LNCaP clone FGC (cell line): ENCODE results near the gene SZRD1.
"Not testable (repeated sequence)": the region's sequence is repeated elsewhere in the genome, so short reads cannot be mapped to it uniquely, and the experiment has no call there.

Experiments
- DNase-seq: peaks from one replicate; pipeline ENCODE4 v3.0.0-alpha.2; 2011; ENCODE audit warnings: low read depth
- H3K4me3 ChIP-seq: 2 replicates; pipeline ENCODE4 v1.5.1; 2011; ENCODE audit warnings: mild to moderate bottlenecking, low read depth, low read length, control low read depth
- TF ChIP-seq, protein P1 (sequence below): IDR thresholded peaks from 2 replicates; pipeline ENCODE4 v1.5.1; 2012; ENCODE audit warnings: mild to moderate bottlenecking; ENCODE audit not compliant: control insufficient read depth, insufficient read depth; ENCODE audit errors: extremely low read depth

The SZRD1 gene

DNA sequence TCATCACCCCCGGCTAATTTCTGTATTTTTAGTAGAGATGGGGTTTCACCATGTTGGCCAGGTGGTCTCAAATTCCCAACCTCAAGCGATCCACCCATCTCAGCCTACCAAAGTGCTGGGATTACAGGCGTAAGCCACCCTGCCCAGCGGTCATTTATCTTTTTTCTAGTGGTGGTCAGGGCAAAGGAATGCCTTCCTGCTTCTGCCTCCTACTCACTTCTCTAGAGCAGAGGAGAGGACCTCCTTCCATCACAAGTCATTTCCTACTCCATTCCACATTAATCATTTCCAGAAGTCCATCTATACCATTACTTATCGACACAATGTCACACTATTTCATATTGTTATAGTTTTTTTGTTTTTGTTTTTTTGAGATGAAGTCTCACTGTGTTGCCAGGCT lies 28.1 kb upstream of the SZRD1 start:
- no peak for DNase-seq
- H3K4me3 ChIP-seq, result no peak overlapping the region
- TF ChIP-seq, protein P1, sequence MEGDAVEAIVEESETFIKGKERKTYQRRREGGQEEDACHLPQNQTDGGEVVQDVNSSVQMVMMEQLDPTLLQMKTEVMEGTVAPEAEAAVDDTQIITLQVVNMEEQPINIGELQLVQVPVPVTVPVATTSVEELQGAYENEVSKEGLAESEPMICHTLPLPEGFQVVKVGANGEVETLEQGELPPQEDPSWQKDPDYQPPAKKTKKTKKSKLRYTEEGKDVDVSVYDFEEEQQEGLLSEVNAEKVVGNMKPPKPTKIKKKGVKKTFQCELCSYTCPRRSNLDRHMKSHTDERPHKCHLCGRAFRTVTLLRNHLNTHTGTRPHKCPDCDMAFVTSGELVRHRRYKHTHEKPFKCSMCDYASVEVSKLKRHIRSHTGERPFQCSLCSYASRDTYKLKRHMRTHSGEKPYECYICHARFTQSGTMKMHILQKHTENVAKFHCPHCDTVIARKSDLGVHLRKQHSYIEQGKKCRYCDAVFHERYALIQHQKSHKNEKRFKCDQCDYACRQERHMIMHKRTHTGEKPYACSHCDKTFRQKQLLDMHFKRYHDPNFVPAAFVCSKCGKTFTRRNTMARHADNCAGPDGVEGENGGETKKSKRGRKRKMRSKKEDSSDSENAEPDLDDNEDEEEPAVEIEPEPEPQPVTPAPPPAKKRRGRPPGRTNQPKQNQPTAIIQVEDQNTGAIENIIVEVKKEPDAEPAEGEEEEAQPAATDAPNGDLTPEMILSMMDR, result no peak

DNA sequence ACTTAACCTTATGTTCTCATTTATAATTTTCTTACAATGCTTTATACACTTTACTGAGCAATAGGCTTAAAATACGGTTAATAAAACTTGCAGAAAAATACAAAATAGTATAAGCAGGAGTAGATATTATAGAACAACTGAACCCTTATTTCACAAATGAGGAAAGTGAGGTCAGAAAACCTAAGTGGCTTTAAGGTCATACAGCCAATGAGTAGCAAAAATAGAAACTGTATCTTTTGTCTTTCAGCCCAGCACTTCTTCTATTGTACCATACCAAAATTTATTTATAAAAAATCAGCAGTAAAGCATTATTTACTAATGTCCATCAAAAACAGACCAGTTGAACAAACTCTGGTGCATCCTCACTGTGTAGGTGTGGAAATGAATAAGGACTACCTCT lies 26.4 kb upstream of the SZRD1 start:
- TF ChIP-seq, protein P1, result no peak
- H3K4me3 ChIP-seq, result no peak overlapping the region
- no peak for DNase-seq

DNA sequence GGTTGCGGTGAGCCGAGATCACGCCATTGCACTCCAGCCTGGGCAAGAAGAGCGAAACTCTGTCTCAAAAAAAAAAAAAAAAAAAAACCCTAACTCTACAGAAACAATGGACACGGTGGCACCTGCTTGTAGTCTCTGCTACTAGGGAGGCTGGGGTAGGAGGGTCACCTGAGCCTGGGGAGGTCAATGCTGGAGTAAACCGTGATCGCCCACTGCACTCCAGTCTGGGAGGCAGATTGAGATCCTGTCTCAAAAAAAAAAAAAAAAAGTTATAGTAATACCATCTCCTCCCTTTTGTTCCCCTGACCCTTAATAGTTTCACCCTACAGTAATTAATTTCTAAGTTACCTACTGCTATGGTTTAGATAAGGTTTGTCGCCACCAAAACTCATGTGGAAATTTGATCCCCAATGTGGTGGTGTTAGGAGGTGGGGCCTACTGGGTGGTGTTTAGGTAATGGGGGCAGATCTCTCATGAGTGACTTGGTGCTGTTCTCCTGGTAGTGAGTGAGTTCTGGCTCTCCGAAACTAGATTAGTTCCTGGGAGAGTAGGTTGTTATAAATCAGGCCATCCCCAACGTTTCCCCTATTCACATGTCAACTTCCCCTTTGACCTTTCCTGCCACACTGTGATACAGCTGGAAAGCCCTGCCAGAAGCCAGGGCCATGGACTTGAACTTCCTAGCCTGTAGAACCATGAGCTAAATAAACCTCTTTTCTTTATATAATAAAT lies 24.5 kb upstream of the SZRD1 start:
- TF ChIP-seq, protein P1, result no peak
- no peak for DNase-seq
- H3K4me3 ChIP-seq, result no peak overlapping the region

DNA sequence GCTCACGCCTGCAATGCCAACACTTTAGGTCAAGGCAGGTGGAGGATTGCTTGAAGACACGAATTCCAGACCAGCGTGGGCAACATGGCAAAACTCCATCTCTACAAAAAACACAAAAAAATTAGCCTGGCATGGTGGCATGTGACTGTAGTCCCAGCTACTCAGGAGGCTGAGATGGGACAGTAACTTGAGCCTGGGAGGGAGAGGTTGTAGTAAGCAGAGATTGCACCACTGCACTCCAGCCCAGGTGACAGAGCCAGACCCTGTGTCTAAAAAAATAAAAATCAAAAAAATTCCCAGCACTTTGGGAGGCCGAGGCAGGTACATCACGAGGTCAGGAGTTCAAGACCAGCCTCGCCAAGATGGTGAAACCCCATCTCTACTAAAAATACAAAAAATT lies 23.8 kb upstream of the SZRD1 start:
- H3K4me3 ChIP-seq, DNase-seq: not testable (repeated sequence)

DNA sequence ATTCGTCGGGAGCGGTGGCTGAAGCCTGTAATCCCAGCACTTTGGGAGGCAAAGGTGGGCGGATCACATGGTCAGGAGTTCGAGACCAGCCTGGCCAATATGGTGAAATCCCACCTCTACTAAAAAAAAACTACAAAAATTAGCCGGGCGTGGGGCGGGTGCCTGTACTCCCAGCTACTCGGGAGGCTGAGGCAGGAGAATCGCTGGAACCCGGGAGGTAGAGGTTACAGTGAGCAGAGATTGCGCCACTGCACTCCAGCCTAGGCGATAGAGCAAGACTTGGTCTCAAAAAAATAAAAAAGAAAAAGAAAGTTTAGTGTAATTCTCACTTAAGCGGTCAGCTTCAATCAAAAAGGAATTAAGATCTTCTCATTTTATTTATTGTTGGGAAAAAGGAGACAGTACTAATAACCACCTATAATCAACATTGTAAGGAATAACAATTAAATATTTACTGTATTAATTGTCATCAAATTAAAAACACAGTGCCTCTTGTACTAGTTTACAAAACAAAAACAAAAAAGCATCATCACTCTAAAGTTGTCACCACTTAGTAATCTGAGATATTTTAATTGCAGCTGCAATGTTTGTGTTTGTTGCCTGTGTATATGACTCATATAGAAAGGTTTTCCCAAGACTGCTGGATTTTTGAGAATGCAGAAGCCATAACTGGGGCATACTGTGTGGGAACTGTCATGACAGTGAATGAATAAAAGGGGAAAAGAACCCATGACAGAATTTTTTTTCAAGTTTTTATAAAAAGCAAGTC lies 18.4 kb upstream of the SZRD1 start:
- H3K4me3 ChIP-seq, result no peak overlapping the region
- DNase-seq, result no peak
- TF ChIP-seq, protein P1, result no peak

DNA sequence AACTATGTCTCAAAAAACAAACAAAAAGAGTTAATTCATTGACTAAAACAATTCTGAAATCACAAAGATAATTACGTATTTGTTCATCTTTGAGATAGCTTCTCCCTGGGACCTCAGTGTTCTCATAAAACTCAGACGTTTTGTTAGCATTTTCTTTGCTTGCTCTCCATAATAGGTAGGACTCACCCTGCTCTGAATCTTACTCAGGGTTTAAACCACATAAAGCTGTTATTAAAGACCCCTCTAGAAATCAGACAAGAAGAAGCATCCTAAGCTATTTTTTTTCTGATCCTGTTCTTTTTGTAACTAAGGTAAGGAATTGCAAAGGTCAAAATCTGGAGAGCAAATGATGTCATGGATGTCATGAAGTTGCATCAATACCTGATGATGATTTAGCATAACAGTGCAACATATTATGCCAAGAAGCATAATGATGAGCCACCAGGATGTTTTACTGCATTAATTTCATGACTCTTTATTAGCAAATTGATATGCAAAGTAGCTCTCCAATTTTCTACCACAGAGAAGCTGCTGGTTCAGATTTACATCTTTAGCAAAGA lies 17.1 kb upstream of the SZRD1 start:
- peak overlapping the region; percentile 75 for H3K4me3 ChIP-seq
- no peak for DNase-seq

More for the DNA sequence above, 17.1 kb upstream of the SZRD1 start:
- TF ChIP-seq, protein P1, result no peak
